Measurements from ENCODE around the gene BICD1. TPM values are rescaled to one million over a fixed set of nuclear protein-coding genes. Genes with fewer than 3 reads are reported as not detected.

Gene BICD1
- total RNA-seq, 1 experiment from 2014 or later, result 9.2 TPM

- H3K9me2 ChIP-seq (replicated peaks; ENCODE audit: low read length), result no peaks in the 10 kb centered on the region
- CTCF ChIA-PET, result no interaction called here
- POLR2A ChIA-PET (ENCODE audit: unreplicated experiment), result no interaction called here
- DNase-seq, result no peak
- H4K20me1 ChIP-seq (ENCODE audit: low read length), result no peaks in the 10 kb centered on the region
- ATAC-seq, result no peak
- H2AFZ ChIP-seq (ENCODE audit: low read length), result no peak overlapping the region
- no peaks in the 10 kb centered on the region for H3K36me3 ChIP-seq (ENCODE audit: low read depth, low read length)
- H3K4me3 ChIP-seq (ENCODE audit: low read length), result no peak overlapping the region
- no peaks in the 10 kb centered on the region for H3F3A ChIP-seq (ENCODE audit: low read length, unreplicated experiment)
- H3K4me2 ChIP-seq (ENCODE audit: low read length), result no peak overlapping the region
- H3K9me3 ChIP-seq (ENCODE audit: low read length), result no peaks in the 10 kb centered on the region
- H3K79me2 ChIP-seq (ENCODE audit: low read length), result no peaks in the 10 kb centered on the region
- BruUV-seq (replicated peaks), result no TSS peak
- no peaks in the 10 kb centered on the region for H3K27me3 ChIP-seq (ENCODE audit: low read length)
- peaks cover 8% of the 10 kb centered on the region; the same call in 1 of the 2 replicates for H3K4me1 ChIP-seq (ENCODE audit: insufficient read depth, low read length)
- no peak overlapping the region for H3K27ac ChIP-seq (ENCODE audit: low read length)
- intact Hi-C loops (cut with micrococcal nuclease), result no loop called here
- no peak for TF ChIP-seq EZH2phosphoT487 (IDR thresholded peaks at IDR 0.05; ENCODE audit: borderline replicate concordance, low read length)
- no peak for TF ChIP-seq EZH2 (IDR thresholded peaks at IDR 0.05; ENCODE audit: low read length, unreplicated experiment)
- no peak for TF ChIP-seq CTCF (conservative IDR thresholded peaks at IDR 0.05; ENCODE audit: low read depth, low read length)
- H3K9ac ChIP-seq (ENCODE audit: low read length), result no peak overlapping the region
Observed at GRCh38 chr12:32420356-32420755, 313.7 kb downstream of the BICD1 start.

- no TSS peak for BruUV-seq (replicated peaks)
- H3K9me2 ChIP-seq (replicated peaks; ENCODE audit: low read length), result no peaks in the 10 kb centered on the region
- no peak overlapping the region for H3K9ac ChIP-seq (ENCODE audit: low read length)
- CTCF ChIA-PET, result no interaction called here
- no peak overlapping the region for H3K4me3 ChIP-seq (ENCODE audit: low read length)
- DNase-seq (no peak), ATAC-seq (no peak)
- H3K4me2 ChIP-seq (ENCODE audit: low read length), result no peak overlapping the region
- no peaks in the 10 kb centered on the region for H3K9me3 ChIP-seq (ENCODE audit: low read length)
- POLR2A ChIA-PET (ENCODE audit: unreplicated experiment), result no interaction called here
- H3K4me1 ChIP-seq (ENCODE audit: insufficient read depth, low read length), result peaks cover 8% of the 10 kb centered on the region; the same call in 1 of the 2 replicates
- no peak overlapping the region for H2AFZ ChIP-seq (ENCODE audit: low read length)
- no peaks in the 10 kb centered on the region for H4K20me1 ChIP-seq (ENCODE audit: low read length)
- no peaks in the 10 kb centered on the region for H3K79me2 ChIP-seq (ENCODE audit: low read length)
- intact Hi-C loops (cut with micrococcal nuclease), result no loop called here
- H3F3A ChIP-seq (ENCODE audit: low read length, unreplicated experiment), result no peaks in the 10 kb centered on the region
- no peak for TF ChIP-seq CTCF (conservative IDR thresholded peaks at IDR 0.05; ENCODE audit: low read depth, low read length)
- TF ChIP-seq EZH2 (IDR thresholded peaks at IDR 0.05; ENCODE audit: low read length, unreplicated experiment), result no peak
- no peak for TF ChIP-seq EZH2phosphoT487 (IDR thresholded peaks at IDR 0.05; ENCODE audit: borderline replicate concordance, low read length)
- no peak overlapping the region for H3K27ac ChIP-seq (ENCODE audit: low read length)
- no peaks in the 10 kb centered on the region for H3K36me3 ChIP-seq (ENCODE audit: low read depth, low read length)
- H3K27me3 ChIP-seq (ENCODE audit: low read length), result no peaks in the 10 kb centered on the region
Observed at GRCh38 chr12:32423559-32423958, 316.9 kb downstream of the BICD1 start.

- H3K36me3 ChIP-seq (ENCODE audit: low read depth, low read length), result no peaks in the 10 kb centered on the region
- no peaks in the 10 kb centered on the region for H3F3A ChIP-seq (ENCODE audit: low read length, unreplicated experiment)
- no peaks in the 10 kb centered on the region for H3K27me3 ChIP-seq (ENCODE audit: low read length)
- POLR2A ChIA-PET (ENCODE audit: unreplicated experiment), result no interaction called here
- no peaks in the 10 kb centered on the region for H3K79me2 ChIP-seq (ENCODE audit: low read length)
- peaks cover 5% of the 10 kb centered on the region for H3K4me1 ChIP-seq (ENCODE audit: insufficient read depth, low read length)
- no peaks in the 10 kb centered on the region for H3K9me3 ChIP-seq (ENCODE audit: low read length)
- H3K4me3 ChIP-seq (ENCODE audit: low read length), result no peak overlapping the region
- no peaks in the 10 kb centered on the region for H3K9me2 ChIP-seq (replicated peaks; ENCODE audit: low read length)
- ATAC-seq, result no peak
- no peak for TF ChIP-seq EZH2phosphoT487 (IDR thresholded peaks at IDR 0.05; ENCODE audit: borderline replicate concordance, low read length)
- no peak for TF ChIP-seq CTCF (conservative IDR thresholded peaks at IDR 0.05; ENCODE audit: low read depth, low read length)
- TF ChIP-seq EZH2 (IDR thresholded peaks at IDR 0.05; ENCODE audit: low read length, unreplicated experiment), result no peak
- intact Hi-C loops (cut with micrococcal nuclease), result no loop called here
- no TSS peak for BruUV-seq (replicated peaks)
- H3K4me2 ChIP-seq (ENCODE audit: low read length), result no peak overlapping the region
- no peak overlapping the region for H3K9ac ChIP-seq (ENCODE audit: low read length)
- DNase-seq, result no peak
- CTCF ChIA-PET, result no interaction called here
- H3K27ac ChIP-seq (ENCODE audit: low read length), result no peak overlapping the region
- no peak overlapping the region for H2AFZ ChIP-seq (ENCODE audit: low read length)
- no peaks in the 10 kb centered on the region for H4K20me1 ChIP-seq (ENCODE audit: low read length)
Observed at GRCh38 chr12:32431025-32431424, 324.4 kb downstream of the BICD1 start.

Other genes starting within 250 kb of the BICD1 start
- 9.4 and 14.8 TPM in 2 replicates for gene RESF1, start 147.4 kb upstream of the BICD1 start, total RNA-seq (2014; rRNA removed)